ENCODE data around the gene SKOR1. TPM values are rescaled to one million over a fixed set of nuclear protein-coding genes. Genes with fewer than 3 reads are reported as not detected.

Gene SKOR1
- total RNA-seq, 6 experiments from 2014 or later = 0.05 to 0.13 (median 0.09) TPM; not detected in 1

GRCh38 chr15:67782691-67782991 lies 42.7 kb upstream of the SKOR1 start:
- H3K36me3 Mint-ChIP-seq (ENCODE audit: low read depth) = peaks cover 7% of the 10 kb centered on the region
- no peaks in the 10 kb centered on the region for H3K9me3 Mint-ChIP-seq
- DNase-seq = no peak
- no peak for TF ChIP-seq CTCF (IDR thresholded peaks at IDR 0.05)
- no peaks in the 10 kb centered on the region for H3K4me1 Mint-ChIP-seq (ENCODE audit: low read depth)
- no peak overlapping the region for H3K27ac Mint-ChIP-seq
- no peak overlapping the region for H3K4me3 Mint-ChIP-seq
- no peaks in the 10 kb centered on the region; the same call in 1 of the 2 replicates for H3K27me3 Mint-ChIP-seq (ENCODE audit: insufficient read depth)

- DNase-seq = no peak
- H3K9me3 Mint-ChIP-seq = no peaks in the 10 kb centered on the region
- H3K27ac Mint-ChIP-seq = no peak overlapping the region
- no peak for TF ChIP-seq CTCF (IDR thresholded peaks at IDR 0.05)
- no peak overlapping the region for H3K4me3 Mint-ChIP-seq
- H3K36me3 Mint-ChIP-seq (ENCODE audit: low read depth) = peaks cover 7% of the 10 kb centered on the region
- no peaks in the 10 kb centered on the region for H3K4me1 Mint-ChIP-seq (ENCODE audit: low read depth)
- no peaks in the 10 kb centered on the region; the same call in 1 of the 2 replicates for H3K27me3 Mint-ChIP-seq (ENCODE audit: insufficient read depth)
These were observed 42.0 kb upstream of the SKOR1 start for GRCh38 chr15:67783303-67783702.

GRCh38 chr15:67784090-67784781 lies 41.1 kb upstream of the SKOR1 start:
- Mint-ChIP-seq H3K4me3 (no peak overlapping the region), H3K4me1 (ENCODE audit: low read depth) (no peaks in the 10 kb centered on the region), H3K9me3 (no peaks in the 10 kb centered on the region), H3K27ac (no peak overlapping the region), H3K36me3 (ENCODE audit: low read depth) (peaks cover 7% of the 10 kb centered on the region), H3K27me3 (ENCODE audit: insufficient read depth) (no peaks in the 10 kb centered on the region; the same call in 1 of the 2 replicates)
- DNase-seq = no peak
- TF ChIP-seq CTCF (IDR thresholded peaks at IDR 0.05) = no peak

- no peaks in the 10 kb centered on the region for H3K9me3 Mint-ChIP-seq
- no peaks in the 10 kb centered on the region for H3K4me1 Mint-ChIP-seq (ENCODE audit: low read depth)
- H3K27ac Mint-ChIP-seq = no peak overlapping the region
- H3K27me3 Mint-ChIP-seq (ENCODE audit: insufficient read depth) = no peaks in the 10 kb centered on the region; the same call in 1 of the 2 replicates
- peaks cover 7% of the 10 kb centered on the region for H3K36me3 Mint-ChIP-seq (ENCODE audit: low read depth)
- H3K4me3 Mint-ChIP-seq = no peak overlapping the region
- DNase-seq = no peak
- TF ChIP-seq CTCF (IDR thresholded peaks at IDR 0.05) = no peak
These were observed 40.4 kb upstream of the SKOR1 start for GRCh38 chr15:67784856-67785430.

- TF ChIP-seq CTCF (IDR thresholded peaks at IDR 0.05) = no peak
- Mint-ChIP-seq H3K4me1 (ENCODE audit: low read depth) (no peaks in the 10 kb centered on the region), H3K4me3 (no peak overlapping the region), H3K9me3 (no peaks in the 10 kb centered on the region), H3K27ac (no peak overlapping the region), H3K36me3 (ENCODE audit: low read depth) (peaks cover 7% of the 10 kb centered on the region), H3K27me3 (ENCODE audit: insufficient read depth) (no peaks in the 10 kb centered on the region; the same call in 1 of the 2 replicates)
- no peak for DNase-seq
These were observed 39.9 kb upstream of the SKOR1 start for GRCh38 chr15:67785431-67785830.
